Right lobe of liver (tissue), 4 donors: Measurements from ENCODE around the gene KRTAP4-7.
"Not testable (repeated sequence)": the region's sequence is repeated elsewhere in the genome, so short reads cannot be mapped to it uniquely, and the experiment has no call there.

Source experiments
- CTCF ChIP-seq, 4 donors: fragments of 200-600 bp in 3 of 4; fragments of 450-650 bp in 1 of 4; IDR thresholded peaks; one replicate each; pipeline versions ENCODE4 v1.5.1 to v1.8.0; 2016 to 2022; ENCODE audit warnings: antibody characterized with exemption in 4 of 4, mild to moderate bottlenecking in 2 of 4
- POLR2A ChIP-seq: fragments of 450-650 bp; IDR thresholded peaks from one replicate; pipeline ENCODE4 v1.6.1; 2017; ENCODE audit warnings: antibody characterized with exemption, mild to moderate bottlenecking
- donor health status: DM: no; HTN: no; CAD: no.
- donor health status: DM: no; HTN: no; CAD: no.
- donor health status: DM: no; HTN: yes; CAD: no.

DNA sequence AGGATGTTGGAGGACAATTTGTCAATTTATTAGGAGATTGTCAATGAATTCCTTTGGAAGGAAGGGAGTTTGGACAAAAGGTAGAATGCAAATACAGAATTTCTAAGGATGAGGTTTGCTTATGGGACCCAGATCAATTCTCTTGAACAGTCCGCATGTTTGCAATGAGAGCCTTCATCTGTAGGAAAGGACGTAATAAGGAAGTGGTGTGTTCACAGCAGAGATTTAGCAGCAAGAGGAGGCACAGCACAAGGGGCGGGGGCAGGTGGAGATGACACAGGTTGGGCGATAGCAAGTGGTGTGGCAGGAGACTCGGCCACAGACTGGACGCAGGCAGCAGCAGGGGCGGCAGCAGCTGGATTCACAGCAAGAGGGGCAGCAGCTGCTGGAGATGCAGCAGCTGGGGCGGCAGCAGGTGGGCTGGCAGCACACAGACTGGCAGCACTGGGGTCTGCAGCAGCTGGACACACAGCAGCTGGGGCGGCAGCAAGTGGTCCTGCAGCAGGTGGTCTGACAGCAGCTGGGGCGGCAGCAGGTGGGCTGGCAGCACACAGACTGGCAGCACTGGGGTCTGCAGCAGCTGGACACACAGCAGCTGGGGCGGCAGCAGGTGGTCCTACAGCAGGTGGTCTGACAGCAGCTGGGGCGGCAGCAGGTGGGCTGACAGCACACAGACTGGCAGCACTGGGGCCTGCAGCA lies 39.5 kb downstream of the KRTAP4-7 start:
- not testable (repeated sequence) for TF ChIP-seq CTCF (IDR thresholded peaks at IDR 0.05); POLR2A
